Measurements from ENCODE around the gene IPO5.

Gene IPO5

GRCh38 chr13:98013241-98013640 is 59.8 kb downstream of the IPO5 start:
- no peak overlapping the region for H3K4me2 ChIP-seq
- no peak for TF ChIP-seq CTCF (conservative IDR thresholded peaks at IDR 0.05; ENCODE audit: low read depth, low read length)
- no peaks in the 10 kb centered on the region for H3K36me3 ChIP-seq (ENCODE audit: insufficient read depth)
- no peak overlapping the region for H2AFZ ChIP-seq (ENCODE audit: low read depth)
- H3K27me3 ChIP-seq (ENCODE audit: insufficient read depth, low read depth) = no peaks in the 10 kb centered on the region
- H3K27ac ChIP-seq = no peak overlapping the region
- no peak overlapping the region for H3K9ac ChIP-seq
- H3K79me2 ChIP-seq (ENCODE audit: insufficient read depth, low read depth) = no peaks in the 10 kb centered on the region
- no peak overlapping the region for H3K4me3 ChIP-seq (IDR thresholded peaks at IDR 0.05; ENCODE audit: insufficient read depth, low read depth, low read length)
- H4K20me1 ChIP-seq (ENCODE audit: insufficient read depth) = no peaks in the 10 kb centered on the region
- no peaks in the 10 kb centered on the region for H3K4me1 ChIP-seq (ENCODE audit: low read depth, poor library complexity, severe bottlenecking)

- H3K27ac ChIP-seq = no peak overlapping the region
- no peaks in the 10 kb centered on the region for H3K36me3 ChIP-seq (ENCODE audit: insufficient read depth)
- no peaks in the 10 kb centered on the region for H3K79me2 ChIP-seq (ENCODE audit: insufficient read depth, low read depth)
- H3K4me2 ChIP-seq = no peak overlapping the region
- H3K9ac ChIP-seq = no peak overlapping the region
- no peak overlapping the region for H2AFZ ChIP-seq (ENCODE audit: low read depth)
- H3K27me3 ChIP-seq (ENCODE audit: insufficient read depth, low read depth) = no peaks in the 10 kb centered on the region
- TF ChIP-seq CTCF (conservative IDR thresholded peaks at IDR 0.05; ENCODE audit: low read depth, low read length) = no peak
- H3K4me3 ChIP-seq (IDR thresholded peaks at IDR 0.05; ENCODE audit: insufficient read depth, low read depth, low read length) = no peak overlapping the region
- H3K4me1 ChIP-seq (ENCODE audit: low read depth, poor library complexity, severe bottlenecking) = no peaks in the 10 kb centered on the region
- H4K20me1 ChIP-seq (ENCODE audit: insufficient read depth) = no peaks in the 10 kb centered on the region
These were observed 61.3 kb downstream of the IPO5 start for GRCh38 chr13:98014766-98015165.

GRCh38 chr13:98018293-98018692 is 64.8 kb downstream of the IPO5 start:
- Histone ChIP-seq H3K36me3 (ENCODE audit: insufficient read depth) (no peaks in the 10 kb centered on the region), H3K27ac (no peak overlapping the region), H2AFZ (ENCODE audit: low read depth) (no peak overlapping the region), H3K9ac (no peak overlapping the region), H3K4me3 (IDR thresholded peaks at IDR 0.05; ENCODE audit: insufficient read depth, low read depth, low read length) (no peak overlapping the region), H4K20me1 (ENCODE audit: insufficient read depth) (no peaks in the 10 kb centered on the region), H3K27me3 (ENCODE audit: insufficient read depth, low read depth) (no peaks in the 10 kb centered on the region), H3K79me2 (ENCODE audit: insufficient read depth, low read depth) (no peaks in the 10 kb centered on the region), H3K4me1 (ENCODE audit: low read depth, poor library complexity, severe bottlenecking) (no peaks in the 10 kb centered on the region), H3K4me2 (no peak overlapping the region)
- TF ChIP-seq CTCF (conservative IDR thresholded peaks at IDR 0.05; ENCODE audit: low read depth, low read length) = no peak

- Histone ChIP-seq H3K9ac (no peak overlapping the region), H3K27me3 (ENCODE audit: insufficient read depth, low read depth) (no peaks in the 10 kb centered on the region), H3K4me3 (IDR thresholded peaks at IDR 0.05; ENCODE audit: insufficient read depth, low read depth, low read length) (no peak overlapping the region), H3K4me1 (ENCODE audit: low read depth, poor library complexity, severe bottlenecking) (no peaks in the 10 kb centered on the region), H4K20me1 (ENCODE audit: insufficient read depth) (no peaks in the 10 kb centered on the region), H3K4me2 (no peak overlapping the region), H3K36me3 (ENCODE audit: insufficient read depth) (no peaks in the 10 kb centered on the region), H2AFZ (ENCODE audit: low read depth) (no peak overlapping the region), H3K79me2 (ENCODE audit: insufficient read depth, low read depth) (no peaks in the 10 kb centered on the region), H3K27ac (no peak overlapping the region)
- no peak for TF ChIP-seq CTCF (conservative IDR thresholded peaks at IDR 0.05; ENCODE audit: low read depth, low read length)
These were observed 65.7 kb downstream of the IPO5 start for GRCh38 chr13:98019186-98019585.

GRCh38 chr13:98020271-98020670 is 66.8 kb downstream of the IPO5 start:
- Histone ChIP-seq H3K4me1 (ENCODE audit: low read depth, poor library complexity, severe bottlenecking) (no peaks in the 10 kb centered on the region), H3K9ac (no peak overlapping the region), H3K4me3 (IDR thresholded peaks at IDR 0.05; ENCODE audit: insufficient read depth, low read depth, low read length) (no peak overlapping the region), H3K79me2 (ENCODE audit: insufficient read depth, low read depth) (no peaks in the 10 kb centered on the region), H3K27ac (no peak overlapping the region), H3K36me3 (ENCODE audit: insufficient read depth) (no peaks in the 10 kb centered on the region), H4K20me1 (ENCODE audit: insufficient read depth) (no peaks in the 10 kb centered on the region), H2AFZ (ENCODE audit: low read depth) (no peak overlapping the region), H3K4me2 (no peak overlapping the region), H3K27me3 (ENCODE audit: insufficient read depth, low read depth) (no peaks in the 10 kb centered on the region)
- TF ChIP-seq CTCF (conservative IDR thresholded peaks at IDR 0.05; ENCODE audit: low read depth, low read length) = no peak
